ENCODE results near the gene ZBED3. TPM values are rescaled to one million over a fixed set of nuclear protein-coding genes. Genes with fewer than 3 reads are reported as not detected.

The ZBED3 gene
- total and polyA plus RNA-seq, 2 of the 4 experiments (the other 2 are of a cell fraction): 0.18 to 2.5 TPM

DNA sequence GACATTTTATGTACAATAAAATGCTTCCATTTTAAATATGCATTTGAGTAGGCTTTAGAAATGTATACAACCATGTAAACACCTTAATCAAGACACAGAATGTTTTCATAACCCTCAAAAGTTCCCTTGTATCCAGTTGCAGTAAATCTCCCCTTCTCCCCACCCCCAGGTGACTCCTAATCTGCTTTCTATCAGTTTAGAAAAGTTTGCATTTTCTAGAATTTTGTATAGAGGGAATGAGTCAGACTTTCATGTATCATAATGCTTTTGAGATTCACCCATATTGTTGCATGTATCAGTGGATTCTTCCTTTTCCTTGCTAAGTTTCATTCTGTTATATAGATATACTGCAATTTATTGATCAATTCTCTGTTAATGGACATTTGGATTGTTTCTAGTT is 17.7 kb upstream of the ZBED3 start:
- H3K4me3 ChIP-seq (ENCODE audit: insufficient read depth, low read depth, low read length): no peak overlapping the region
- no peak overlapping the region for H3K4ac ChIP-seq (ENCODE audit: low read depth, low read length)
- no TSS peak for BruUV-seq (replicated peaks)
- no peaks in the 10 kb centered on the region for H3K9me1 ChIP-seq (ENCODE audit: insufficient read depth, low read length)
- no peaks in the 10 kb centered on the region for H3K9me3 ChIP-seq (ENCODE audit: control insufficient read depth, insufficient read depth, low read length)
- no peak overlapping the region for H3K9ac ChIP-seq (ENCODE audit: low read depth, low read length)
- H2BK20ac ChIP-seq (ENCODE audit: low read depth, low read length): no peak overlapping the region
- dilution Hi-C loops (cut with HindIII; ENCODE audit: low sequenced_read_pairs, unreplicated experiment) (no loop called here), intact Hi-C loops (cut with micrococcal nuclease) (no loop called here), in situ Hi-C loops (cut with MboI; ENCODE audit: low sequenced_read_pairs) (no loop called here)
- H2AK5ac ChIP-seq (ENCODE audit: low read depth, low read length): no peak overlapping the region
- no peak overlapping the region for H4K5ac ChIP-seq (ENCODE audit: low read depth, low read length)
- TF ChIP-seq, protein P1, sequence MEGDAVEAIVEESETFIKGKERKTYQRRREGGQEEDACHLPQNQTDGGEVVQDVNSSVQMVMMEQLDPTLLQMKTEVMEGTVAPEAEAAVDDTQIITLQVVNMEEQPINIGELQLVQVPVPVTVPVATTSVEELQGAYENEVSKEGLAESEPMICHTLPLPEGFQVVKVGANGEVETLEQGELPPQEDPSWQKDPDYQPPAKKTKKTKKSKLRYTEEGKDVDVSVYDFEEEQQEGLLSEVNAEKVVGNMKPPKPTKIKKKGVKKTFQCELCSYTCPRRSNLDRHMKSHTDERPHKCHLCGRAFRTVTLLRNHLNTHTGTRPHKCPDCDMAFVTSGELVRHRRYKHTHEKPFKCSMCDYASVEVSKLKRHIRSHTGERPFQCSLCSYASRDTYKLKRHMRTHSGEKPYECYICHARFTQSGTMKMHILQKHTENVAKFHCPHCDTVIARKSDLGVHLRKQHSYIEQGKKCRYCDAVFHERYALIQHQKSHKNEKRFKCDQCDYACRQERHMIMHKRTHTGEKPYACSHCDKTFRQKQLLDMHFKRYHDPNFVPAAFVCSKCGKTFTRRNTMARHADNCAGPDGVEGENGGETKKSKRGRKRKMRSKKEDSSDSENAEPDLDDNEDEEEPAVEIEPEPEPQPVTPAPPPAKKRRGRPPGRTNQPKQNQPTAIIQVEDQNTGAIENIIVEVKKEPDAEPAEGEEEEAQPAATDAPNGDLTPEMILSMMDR (conservative IDR thresholded peaks at IDR 0.05; ENCODE audit: low read depth, low read length): no peak
- no peak for TF ChIP-seq MAZ (IDR thresholded peaks at IDR 0.05; ENCODE audit: borderline replicate concordance, low read depth, low read length)
- TF ChIP-seq RCOR1 (IDR thresholded peaks at IDR 0.05; ENCODE audit: insufficient replicate concordance, low read length): no peak
- no peak for TF ChIP-seq POLR2A (IDR thresholded peaks at IDR 0.05; ENCODE audit: low read depth, low read length)
- TF ChIP-seq RFX5 (IDR thresholded peaks at IDR 0.05; ENCODE audit: low read depth, low read length): no peak
- no peak for TF ChIP-seq CEBPB (IDR thresholded peaks at IDR 0.05; ENCODE audit: low read depth, low read length)
- TF ChIP-seq BHLHE40 (IDR thresholded peaks at IDR 0.05; ENCODE audit: low read depth, low read length): no peak
- TF ChIP-seq MAFK (IDR thresholded peaks at IDR 0.05; ENCODE audit: low read depth, low read length): no peak
- TF ChIP-seq SMC3 (IDR thresholded peaks at IDR 0.05; ENCODE audit: low read depth, low read length): no peak
- no peak for TF ChIP-seq FOS (IDR thresholded peaks at IDR 0.05; ENCODE audit: low read depth, low read length)
- TF ChIP-seq RAD21 (IDR thresholded peaks at IDR 0.05; ENCODE audit: low read length): no peak
- no peak for TF ChIP-seq NFE2L2 (IDR thresholded peaks at IDR 0.05; ENCODE audit: low read depth, low read length)
- TF ChIP-seq, protein P2, sequence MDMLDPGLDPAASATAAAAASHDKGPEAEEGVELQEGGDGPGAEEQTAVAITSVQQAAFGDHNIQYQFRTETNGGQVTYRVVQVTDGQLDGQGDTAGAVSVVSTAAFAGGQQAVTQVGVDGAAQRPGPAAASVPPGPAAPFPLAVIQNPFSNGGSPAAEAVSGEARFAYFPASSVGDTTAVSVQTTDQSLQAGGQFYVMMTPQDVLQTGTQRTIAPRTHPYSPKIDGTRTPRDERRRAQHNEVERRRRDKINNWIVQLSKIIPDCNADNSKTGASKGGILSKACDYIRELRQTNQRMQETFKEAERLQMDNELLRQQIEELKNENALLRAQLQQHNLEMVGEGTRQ (IDR thresholded peaks at IDR 0.05; ENCODE audit: low read depth, low read length): no peak
- TF ChIP-seq MXI1 (IDR thresholded peaks at IDR 0.05; ENCODE audit: borderline replicate concordance, low read depth, low read length): no peak
- TF ChIP-seq, protein P3, sequence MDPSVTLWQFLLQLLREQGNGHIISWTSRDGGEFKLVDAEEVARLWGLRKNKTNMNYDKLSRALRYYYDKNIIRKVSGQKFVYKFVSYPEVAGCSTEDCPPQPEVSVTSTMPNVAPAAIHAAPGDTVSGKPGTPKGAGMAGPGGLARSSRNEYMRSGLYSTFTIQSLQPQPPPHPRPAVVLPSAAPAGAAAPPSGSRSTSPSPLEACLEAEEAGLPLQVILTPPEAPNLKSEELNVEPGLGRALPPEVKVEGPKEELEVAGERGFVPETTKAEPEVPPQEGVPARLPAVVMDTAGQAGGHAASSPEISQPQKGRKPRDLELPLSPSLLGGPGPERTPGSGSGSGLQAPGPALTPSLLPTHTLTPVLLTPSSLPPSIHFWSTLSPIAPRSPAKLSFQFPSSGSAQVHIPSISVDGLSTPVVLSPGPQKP (IDR thresholded peaks at IDR 0.05; ENCODE audit: borderline replicate concordance, low read depth, low read length): no peak
- TF ChIP-seq CHD1 (IDR thresholded peaks at IDR 0.05; ENCODE audit: low read depth, low read length): no peak
- H3K79me1 ChIP-seq (ENCODE audit: low read depth in 1 of 2, low read length in 2 of 2): no peaks in the 10 kb centered on the region
- CTCF ChIA-PET: no interaction called here
- ATAC-seq (ENCODE audit: low read depth) (no peak), DNase-seq (no peak)
- no peak overlapping the region for H2AK9ac ChIP-seq (replicated peaks; ENCODE audit: low read depth, low read length, poor library complexity)
- H2BK15ac ChIP-seq (ENCODE audit: low read depth, low read length): no peak overlapping the region
- H3K27me3 ChIP-seq (ENCODE audit: control insufficient read depth, insufficient read depth, low read length): no peaks in the 10 kb centered on the region
- POLR2A ChIA-PET (ENCODE audit: unreplicated experiment): no interaction called here
- no peak overlapping the region for H3K18ac ChIP-seq (ENCODE audit: low read depth, low read length)
- no peaks in the 10 kb centered on the region for H4K20me1 ChIP-seq (ENCODE audit: insufficient read depth, low read length)
- H3K4me1 ChIP-seq (ENCODE audit: control insufficient read depth, insufficient read depth, low read length): 0 out of 2 replicates have a peak, but pooled peaks cover 1% of the 10 kb centered on the region
- H3K14ac ChIP-seq (replicated peaks; ENCODE audit: low read depth, low read length): no peak overlapping the region
- H3K36me3 ChIP-seq (ENCODE audit: control insufficient read depth, insufficient read depth, low read length): no peaks in the 10 kb centered on the region
- no peak overlapping the region for H3K23ac ChIP-seq (ENCODE audit: low read depth, low read length)
- no peak overlapping the region for H4K91ac ChIP-seq (ENCODE audit: insufficient read depth, low read depth, low read length)
- no peak overlapping the region for H3K56ac ChIP-seq (ENCODE audit: extremely low read depth, insufficient read depth, low read length)
- no peak overlapping the region for H2BK5ac ChIP-seq (ENCODE audit: low read depth, low read length, poor library complexity, severe bottlenecking)
- no peak overlapping the region for H2BK120ac ChIP-seq (ENCODE audit: low read depth, low read length)
- H4K8ac ChIP-seq (ENCODE audit: low read depth in 2 of 2, low read length in 2 of 2): no peak overlapping the region
- H3K4me2 ChIP-seq (ENCODE audit: low read depth, low read length): no peak overlapping the region
- H3K27ac ChIP-seq (ENCODE audit: insufficient read depth, low read length): no peak overlapping the region
- no peak overlapping the region for H2AFZ ChIP-seq (replicated peaks; ENCODE audit: low read length, poor library complexity)
